Gastroesophageal sphincter (tissue), 3 donors: ENCODE results near the gene UCKL1.

Experiments
- CTCF ChIP-seq, 4 experiments: fragments of 200-600 bp in 2 of 4; fragments of 450-650 bp in 2 of 4; sonication (generic) in 1 of 4; IDR thresholded peaks; one replicate each; pipeline ENCODE4 v1.5.1; 2017 to 2019; ENCODE audit warnings: antibody characterized with exemption in 4 of 4, mild to moderate bottlenecking in 2 of 4, moderate library complexity in 2 of 4
- EP300 ChIP-seq: sonication (generic); formaldehyde crosslinking; IDR thresholded peaks from one replicate; pipeline ENCODE4 v1.6.1; 2017; ENCODE audit warnings: antibody characterized with exemption, mild to moderate bottlenecking
- POLR2A ChIP-seq, 2 donors: fragments of 450-650 bp; IDR thresholded peaks; one replicate each; pipeline ENCODE4 v1.6.1; 2017; ENCODE audit warnings: antibody characterized with exemption in 2 of 2, mild to moderate bottlenecking in 2 of 2, moderate library complexity in 1 of 2
- POLR2AphosphoS5 ChIP-seq: sonication (generic); formaldehyde crosslinking; IDR thresholded peaks from one replicate; pipeline ENCODE4 v1.6.1; 2017; ENCODE audit warnings: antibody characterized with exemption

DNA sequence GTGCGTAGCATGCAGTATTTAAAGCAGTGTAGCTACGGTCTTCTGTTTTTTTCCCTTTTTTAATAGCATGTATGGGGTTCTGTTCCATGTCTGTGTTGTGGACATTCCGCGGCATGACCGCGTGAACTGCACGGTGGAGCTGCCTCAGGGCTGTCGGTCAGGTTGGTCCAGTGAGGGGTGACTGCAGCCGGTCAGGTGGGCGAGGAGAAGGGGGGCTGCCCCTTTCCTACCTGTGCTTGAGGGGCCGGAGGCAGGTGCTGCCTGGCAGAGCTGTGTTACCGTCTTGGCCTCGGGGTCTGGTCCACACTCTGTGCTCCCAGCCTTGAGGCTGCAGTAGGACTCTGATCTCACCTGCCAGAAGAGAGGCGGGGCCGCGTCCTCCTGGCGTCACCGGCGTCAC is 24.5 kb downstream of the UCKL1 start:
- TF ChIP-seq POLR2A (IDR thresholded peaks at IDR 0.05) (no peak), CTCF (IDR thresholded peaks at IDR 0.05) (no peak), POLR2AphosphoS5 (no peak), EP300 (no peak)
